ENCODE data around the gene AMPD2.
A peak's percentile ranks its signal among the peaks of the same experiment; 100 is the strongest.

Gene AMPD2

DNA sequence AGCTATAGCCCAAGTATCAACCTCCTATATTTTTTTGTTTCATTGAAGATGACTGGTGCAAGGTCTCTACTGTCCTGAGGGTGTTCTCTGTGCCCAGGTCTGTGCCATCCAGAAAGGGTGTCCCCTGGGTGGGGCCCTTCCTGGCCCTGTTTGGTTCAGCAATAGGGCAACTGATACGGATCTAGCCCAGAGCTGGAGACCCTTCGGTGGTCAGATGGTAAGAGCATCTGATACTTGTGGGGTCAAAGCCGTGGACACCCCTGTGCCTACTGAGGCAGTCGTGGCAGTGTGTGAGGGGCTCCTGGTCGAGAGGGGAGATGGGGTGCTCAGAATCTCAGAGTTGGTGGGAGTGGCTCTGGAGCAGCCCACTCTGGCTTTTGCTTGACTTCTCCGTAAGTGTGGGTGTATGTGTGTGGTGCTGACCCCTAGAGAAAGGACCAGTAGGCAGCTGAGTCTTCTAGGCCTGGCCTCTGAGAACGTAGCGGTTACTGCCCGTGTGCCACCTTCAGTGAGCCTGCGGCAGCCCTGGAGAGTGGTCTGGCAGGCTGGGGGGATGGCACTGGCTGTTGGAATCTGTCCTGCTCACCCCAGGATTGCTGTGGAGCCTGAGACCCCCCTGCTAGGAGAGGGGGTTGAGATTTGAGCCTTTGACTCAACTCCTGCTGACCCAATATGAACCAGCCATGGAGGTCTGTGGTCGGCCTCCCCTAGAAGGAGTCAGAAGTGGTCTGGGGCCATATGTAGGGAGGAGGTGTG lies 2.7 kb downstream of the AMPD2 start:
- H3K9ac ChIP-seq (ENCODE audit: low read length in 5 of 5) = peak overlapping the region in 1 of 5 donors; percentile 38
- no peak overlapping the region for H3K27ac ChIP-seq (ENCODE audit: low read depth, low read length)
- peak overlapping the region in 3 of 5 donors; percentile 67 to 81 (median 81) for H3K4me3 ChIP-seq (ENCODE audit: low read depth in 1 of 5, low read length in 5 of 5)
- H3K36me3 ChIP-seq (ENCODE audit: control insufficient read depth in 5 of 5, insufficient read depth in 5 of 5, low read length in 5 of 5) = peaks cover 0 to 16% (median 9%) of the 10 kb centered on the region in 5 donors
- H3K9me3 ChIP-seq (ENCODE audit: control insufficient read depth in 5 of 5, low read length in 5 of 5) = no peaks in the 10 kb centered on the region
- H3K27me3 ChIP-seq (ENCODE audit: control insufficient read depth in 5 of 5, insufficient read depth in 4 of 5, low read length in 5 of 5) = no peaks in the 10 kb centered on the region
- peaks cover 0 to 72% (median 69%) of the 10 kb centered on the region in 5 donors for H3K4me1 ChIP-seq (ENCODE audit: control insufficient read depth in 5 of 5, insufficient read depth in 5 of 5, low read length in 5 of 5)

DNA sequence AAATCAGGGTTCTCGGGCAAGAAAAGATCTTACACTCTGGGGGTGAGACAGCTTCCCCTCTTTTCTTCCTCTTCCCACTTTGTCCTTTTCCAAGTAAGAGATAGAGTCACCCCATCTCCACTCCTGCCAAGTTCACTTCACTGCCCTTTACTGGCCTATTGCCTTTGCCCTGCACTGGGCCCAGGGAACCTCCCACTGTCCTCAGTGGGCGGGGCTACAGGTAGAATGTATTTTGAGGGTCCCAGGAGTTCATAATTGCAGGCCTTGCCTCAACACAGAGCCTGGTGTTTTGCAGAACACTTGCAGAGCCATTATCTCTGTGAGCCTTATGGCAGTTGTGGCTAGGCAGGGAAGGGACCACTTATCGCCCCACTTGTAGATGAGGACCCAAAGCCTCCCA lies 3.3 kb downstream of the AMPD2 start:
- Histone ChIP-seq H3K27ac (ENCODE audit: low read depth, low read length) (no peak overlapping the region), H3K4me1 (ENCODE audit: control insufficient read depth in 5 of 5, insufficient read depth in 5 of 5, low read length in 5 of 5) (peaks cover 0 to 72% (median 66%) of the 10 kb centered on the region in 5 donors), H3K9ac (ENCODE audit: low read length in 5 of 5) (peak overlapping the region in 2 of 5 donors; percentile 9 to 20), H3K36me3 (ENCODE audit: control insufficient read depth in 5 of 5, insufficient read depth in 5 of 5, low read length in 5 of 5) (peaks cover 0 to 22% (median 15%) of the 10 kb centered on the region in 5 donors), H3K9me3 (ENCODE audit: control insufficient read depth in 5 of 5, low read length in 5 of 5) (no peaks in the 10 kb centered on the region), H3K4me3 (ENCODE audit: low read depth in 1 of 5, low read length in 5 of 5) (no peak overlapping the region), H3K27me3 (ENCODE audit: control insufficient read depth in 5 of 5, insufficient read depth in 4 of 5, low read length in 5 of 5) (no peaks in the 10 kb centered on the region)

DNA sequence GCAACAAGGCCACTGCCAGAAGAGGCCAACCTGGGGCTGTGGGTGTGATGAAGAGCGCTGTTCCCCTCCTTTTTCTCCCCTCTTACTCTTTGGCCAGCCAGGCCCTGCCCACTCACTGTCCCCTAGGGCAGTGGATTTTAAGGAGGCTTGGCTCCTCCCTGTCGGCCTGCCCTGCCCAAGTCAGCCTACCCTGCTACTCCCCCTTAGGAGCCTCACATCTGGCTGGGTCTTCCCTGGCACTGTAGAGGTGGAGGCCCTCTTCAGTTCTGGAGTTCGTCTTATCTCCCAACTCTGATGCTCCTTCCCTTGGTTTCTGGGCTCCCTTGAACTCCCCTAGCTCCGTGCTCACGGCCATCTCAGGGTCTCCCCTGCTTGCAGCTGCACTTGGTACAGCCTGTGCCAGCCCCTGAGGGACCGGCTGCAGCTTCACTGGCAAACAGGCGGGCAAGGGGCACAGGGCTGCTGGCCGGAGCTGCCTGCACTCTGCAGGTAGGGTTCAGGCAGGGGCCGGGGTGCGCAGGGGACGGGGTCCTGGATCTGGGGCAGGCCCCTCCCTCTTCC lies 4.0 kb downstream of the AMPD2 start:
- Histone ChIP-seq H3K4me3 (ENCODE audit: low read depth in 1 of 5, low read length in 5 of 5) (peak overlapping the region; percentile 38 to 71 (median 61)), H3K27ac (ENCODE audit: low read depth, low read length) (no peak overlapping the region), H3K36me3 (ENCODE audit: control insufficient read depth in 5 of 5, insufficient read depth in 5 of 5, low read length in 5 of 5) (peaks cover 0 to 30% (median 23%) of the 10 kb centered on the region in 5 donors), H3K4me1 (ENCODE audit: control insufficient read depth in 5 of 5, insufficient read depth in 5 of 5, low read length in 5 of 5) (peaks cover 0 to 72% (median 66%) of the 10 kb centered on the region in 5 donors), H3K27me3 (ENCODE audit: control insufficient read depth in 5 of 5, insufficient read depth in 4 of 5, low read length in 5 of 5) (no peaks in the 10 kb centered on the region), H3K9ac (ENCODE audit: low read length in 5 of 5) (peak overlapping the region in 1 of 5 donors; percentile 62), H3K9me3 (ENCODE audit: control insufficient read depth in 5 of 5, low read length in 5 of 5) (no peaks in the 10 kb centered on the region)

DNA sequence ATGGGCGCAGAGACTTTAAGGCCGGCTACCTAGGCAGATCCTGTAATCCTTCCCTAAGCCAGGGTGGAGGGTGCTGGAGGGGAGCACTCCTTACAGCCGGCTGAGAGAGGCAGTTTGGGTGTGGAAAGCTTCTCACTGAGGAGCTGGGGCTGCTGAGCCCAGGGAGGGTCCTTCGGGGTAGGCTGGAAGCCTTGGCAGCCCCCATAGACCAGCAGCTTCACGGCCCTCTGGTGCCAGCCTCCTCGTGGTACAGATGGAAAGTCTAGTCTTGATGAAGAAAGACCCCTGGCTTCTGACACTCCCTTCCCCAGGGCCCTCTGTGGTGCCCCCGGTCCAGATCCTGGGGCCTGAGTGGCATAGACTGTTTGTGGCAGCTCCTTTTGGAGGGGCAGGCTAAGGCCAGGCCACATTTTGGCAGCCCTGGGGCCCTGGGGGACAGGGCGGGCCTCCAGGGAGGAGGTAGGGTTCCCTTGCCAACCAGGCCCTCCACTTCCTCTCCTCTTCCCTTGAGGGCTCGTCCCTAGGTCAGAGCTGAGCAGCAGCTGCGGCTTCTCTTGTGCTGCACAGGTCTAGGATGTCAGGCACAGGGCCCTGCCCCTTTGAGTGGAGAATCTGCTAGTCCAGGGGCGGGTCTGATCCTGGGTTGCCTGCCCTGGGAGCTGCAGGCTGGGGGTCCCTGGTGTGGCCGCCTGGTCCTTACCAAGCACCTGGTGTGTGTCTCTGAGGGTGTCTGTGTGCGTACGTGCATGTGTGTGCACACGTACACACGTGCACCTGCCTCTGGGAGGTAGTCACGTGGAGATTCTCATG lies 4.8 kb downstream of the AMPD2 start:
- peak overlapping the region in 3 of 5 donors; percentile 6 to 62 (median 41) for H3K9ac ChIP-seq (ENCODE audit: low read length in 5 of 5)
- peak overlapping the region; percentile 38 to 63 (median 58) for H3K4me3 ChIP-seq (ENCODE audit: low read depth in 1 of 5, low read length in 5 of 5)
- H3K27ac ChIP-seq (ENCODE audit: low read depth, low read length) = no peak overlapping the region

DNA sequence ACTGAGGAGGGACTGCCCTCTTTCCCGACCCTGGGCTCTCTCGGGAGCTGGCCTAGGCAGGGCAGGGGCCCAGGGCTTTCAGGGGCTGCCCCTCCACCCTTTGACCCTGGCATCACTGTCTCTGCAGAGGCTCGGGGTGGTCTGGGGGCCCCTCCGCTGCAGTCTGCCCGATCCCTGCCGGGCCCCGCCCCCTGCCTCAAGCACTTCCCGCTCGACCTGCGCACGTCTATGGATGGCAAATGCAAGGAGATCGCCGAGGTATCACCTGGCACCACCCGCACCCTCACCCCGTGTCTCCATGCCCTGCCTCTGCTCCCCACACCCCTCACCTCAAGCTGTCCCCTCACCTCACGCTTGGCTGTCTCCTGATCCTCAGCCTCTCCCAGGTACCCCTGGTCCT lies 5.5 kb downstream of the AMPD2 start:
- peaks cover 0 to 44% (median 36%) of the 10 kb centered on the region in 5 donors for H3K36me3 ChIP-seq (ENCODE audit: control insufficient read depth in 5 of 5, insufficient read depth in 5 of 5, low read length in 5 of 5)
- no peaks in the 10 kb centered on the region for H3K27me3 ChIP-seq (ENCODE audit: control insufficient read depth in 5 of 5, insufficient read depth in 4 of 5, low read length in 5 of 5)
- H3K27ac ChIP-seq (ENCODE audit: low read depth, low read length) = no peak overlapping the region
- peaks cover 0 to 59% (median 54%) of the 10 kb centered on the region in 5 donors for H3K4me1 ChIP-seq (ENCODE audit: control insufficient read depth in 5 of 5, insufficient read depth in 5 of 5, low read length in 5 of 5)
- H3K4me3 ChIP-seq (ENCODE audit: low read depth in 1 of 5, low read length in 5 of 5) = no peak overlapping the region
- peak overlapping the region in 1 of 5 donors; percentile 23 for H3K9ac ChIP-seq (ENCODE audit: low read length in 5 of 5)
- no peaks in the 10 kb centered on the region for H3K9me3 ChIP-seq (ENCODE audit: control insufficient read depth in 5 of 5, low read length in 5 of 5)

More for the DNA sequence above, 4.8 kb downstream of the AMPD2 start:
- Histone ChIP-seq H3K27me3 (ENCODE audit: control insufficient read depth in 5 of 5, insufficient read depth in 4 of 5, low read length in 5 of 5) (no peaks in the 10 kb centered on the region), H3K4me1 (ENCODE audit: control insufficient read depth in 5 of 5, insufficient read depth in 5 of 5, low read length in 5 of 5) (peaks cover 0 to 67% (median 61%) of the 10 kb centered on the region in 5 donors), H3K36me3 (ENCODE audit: control insufficient read depth in 5 of 5, insufficient read depth in 5 of 5, low read length in 5 of 5) (peaks cover 0 to 37% (median 30%) of the 10 kb centered on the region in 5 donors), H3K9me3 (ENCODE audit: control insufficient read depth in 5 of 5, low read length in 5 of 5) (no peaks in the 10 kb centered on the region)

DNA sequence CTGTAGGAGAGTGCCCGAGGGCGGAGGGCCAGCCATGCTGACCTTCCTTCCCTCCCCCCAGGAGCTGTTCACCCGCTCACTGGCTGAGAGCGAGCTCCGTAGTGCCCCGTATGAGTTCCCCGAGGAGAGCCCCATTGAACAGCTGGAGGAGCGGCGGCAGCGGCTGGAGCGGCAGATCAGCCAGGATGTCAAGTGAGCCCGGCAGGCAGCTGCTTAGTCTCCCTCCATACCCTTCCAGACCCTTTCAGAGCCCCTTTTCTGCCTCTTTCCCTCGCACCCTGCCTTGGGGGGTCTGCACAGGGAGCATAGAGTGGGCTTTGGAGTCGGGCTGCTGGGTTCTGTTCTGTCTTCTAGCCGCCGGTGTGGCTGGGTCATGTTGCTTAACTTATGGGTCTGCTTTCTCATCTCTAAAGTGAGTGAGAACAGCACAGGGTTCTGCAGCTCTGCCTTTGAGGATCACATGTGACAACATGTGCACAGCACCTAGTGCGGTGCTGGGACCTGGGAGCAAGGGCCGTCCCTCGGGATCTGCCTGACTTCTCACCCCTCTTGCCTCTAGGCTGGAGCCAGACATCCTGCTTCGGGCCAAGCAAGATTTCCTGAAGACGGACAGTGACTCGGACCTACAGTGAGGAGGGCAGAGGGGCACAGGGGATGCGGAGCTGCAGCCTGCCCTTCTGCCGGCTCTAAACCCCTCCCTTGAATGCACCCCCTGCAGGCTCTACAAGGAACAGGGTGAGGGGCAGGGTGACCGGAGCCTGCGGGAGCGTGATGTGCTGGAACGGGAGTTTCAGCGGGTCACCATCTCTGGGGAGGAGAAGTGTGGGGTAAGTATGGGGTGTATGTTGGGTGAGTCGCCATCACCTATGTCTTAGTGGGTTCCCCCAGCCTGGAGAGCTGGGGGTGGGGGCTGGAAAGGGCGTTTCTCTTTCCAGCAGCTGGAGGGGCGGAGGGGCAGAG lies 6.2 kb downstream of the AMPD2 start:
- Histone ChIP-seq H3K9ac (ENCODE audit: low read length in 5 of 5) (peak overlapping the region in 2 of 5 donors; percentile 23), H3K36me3 (ENCODE audit: control insufficient read depth in 5 of 5, insufficient read depth in 5 of 5, low read length in 5 of 5) (peaks cover 0 to 48% (median 40%) of the 10 kb centered on the region in 5 donors), H3K27me3 (ENCODE audit: control insufficient read depth in 5 of 5, insufficient read depth in 4 of 5, low read length in 5 of 5) (no peaks in the 10 kb centered on the region), H3K4me1 (ENCODE audit: control insufficient read depth in 5 of 5, insufficient read depth in 5 of 5, low read length in 5 of 5) (peaks cover 0 to 53% (median 49%) of the 10 kb centered on the region in 5 donors), H3K4me3 (ENCODE audit: low read depth in 1 of 5, low read length in 5 of 5) (no peak overlapping the region), H3K27ac (ENCODE audit: low read depth, low read length) (no peak overlapping the region), H3K9me3 (ENCODE audit: control insufficient read depth in 5 of 5, low read length in 5 of 5) (no peaks in the 10 kb centered on the region)

DNA sequence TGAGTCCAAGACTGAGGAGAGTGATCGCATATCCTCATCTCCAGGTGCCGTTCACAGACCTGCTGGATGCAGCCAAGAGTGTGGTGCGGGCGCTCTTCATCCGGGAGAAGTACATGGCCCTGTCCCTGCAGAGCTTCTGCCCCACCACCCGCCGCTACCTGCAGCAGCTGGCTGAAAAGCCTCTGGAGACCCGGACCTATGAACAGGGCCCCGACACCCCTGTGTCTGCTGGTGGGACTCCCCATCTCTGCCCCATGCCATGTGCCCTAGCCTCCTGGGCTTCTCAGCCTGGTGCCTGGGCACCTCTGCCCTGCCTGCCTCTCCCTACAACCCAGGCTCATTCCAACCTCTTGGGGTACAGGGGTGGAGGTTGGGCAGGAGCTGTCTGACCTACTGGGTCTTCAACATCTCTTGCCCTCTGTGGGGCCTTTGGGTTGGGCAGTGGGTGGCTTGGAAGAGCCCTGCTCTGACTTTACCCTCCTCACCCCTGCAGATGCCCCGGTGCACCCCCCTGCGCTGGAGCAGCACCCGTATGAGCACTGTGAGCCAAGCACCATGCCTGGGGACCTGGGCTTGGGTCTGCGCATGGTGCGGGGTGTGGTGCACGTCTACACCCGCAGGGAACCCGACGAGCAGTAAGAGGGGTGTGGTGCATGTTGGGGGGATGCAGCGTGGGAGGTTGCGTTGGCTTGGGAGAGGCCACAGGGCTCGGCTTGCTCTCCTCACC lies 7.2 kb downstream of the AMPD2 start:
- H3K4me3 ChIP-seq (ENCODE audit: low read depth in 1 of 5, low read length in 5 of 5) = no peak overlapping the region
- H3K4me1 ChIP-seq (ENCODE audit: control insufficient read depth in 5 of 5, insufficient read depth in 5 of 5, low read length in 5 of 5) = peaks cover 0 to 44% (median 41%) of the 10 kb centered on the region in 5 donors
- H3K27ac ChIP-seq (ENCODE audit: low read depth, low read length) = no peak overlapping the region
- peaks cover 0 to 58% (median 49%) of the 10 kb centered on the region in 5 donors for H3K36me3 ChIP-seq (ENCODE audit: control insufficient read depth in 5 of 5, insufficient read depth in 5 of 5, low read length in 5 of 5)
- H3K9me3 ChIP-seq (ENCODE audit: control insufficient read depth in 5 of 5, low read length in 5 of 5) = no peaks in the 10 kb centered on the region
- no peaks in the 10 kb centered on the region for H3K27me3 ChIP-seq (ENCODE audit: control insufficient read depth in 5 of 5, insufficient read depth in 4 of 5, low read length in 5 of 5)
- H3K9ac ChIP-seq (ENCODE audit: low read length in 5 of 5) = no peak overlapping the region

DNA sequence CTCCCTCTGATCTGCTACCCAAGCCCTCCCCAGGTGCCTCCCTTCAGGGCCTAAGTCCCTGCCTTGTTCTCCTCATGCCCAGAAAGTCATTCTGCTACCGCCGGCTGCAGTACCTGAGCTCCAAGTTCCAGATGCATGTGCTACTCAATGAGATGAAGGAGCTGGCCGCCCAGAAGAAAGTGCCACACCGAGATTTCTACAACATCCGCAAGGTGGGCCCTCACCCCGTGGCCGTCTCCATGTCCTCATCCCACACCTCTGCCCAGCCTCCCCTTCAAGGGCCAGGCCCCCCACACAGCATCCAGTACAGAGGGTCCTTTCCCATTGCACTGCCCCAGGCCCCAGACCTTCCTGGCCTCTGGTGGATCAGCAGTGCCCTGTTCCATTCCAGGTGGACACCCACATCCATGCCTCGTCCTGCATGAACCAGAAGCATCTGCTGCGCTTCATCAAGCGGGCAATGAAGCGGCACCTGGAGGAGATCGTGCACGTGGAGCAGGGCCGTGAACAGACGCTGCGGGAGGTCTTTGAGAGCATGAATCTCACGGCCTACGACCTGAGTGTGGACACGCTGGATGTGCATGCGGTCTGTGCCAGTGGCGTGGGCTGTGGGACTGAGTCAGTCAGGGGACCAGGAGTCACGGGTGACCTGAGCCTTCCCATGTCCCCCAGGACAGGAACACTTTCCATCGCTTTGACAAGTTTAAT lies 8.2 kb downstream of the AMPD2 start:
- Histone ChIP-seq H3K4me1 (ENCODE audit: control insufficient read depth in 5 of 5, insufficient read depth in 5 of 5, low read length in 5 of 5) (peaks cover 0 to 34% (median 31%) of the 10 kb centered on the region in 5 donors), H3K9me3 (ENCODE audit: control insufficient read depth in 5 of 5, low read length in 5 of 5) (no peaks in the 10 kb centered on the region), H3K9ac (ENCODE audit: low read length in 5 of 5) (no peak overlapping the region), H3K27me3 (ENCODE audit: control insufficient read depth in 5 of 5, insufficient read depth in 4 of 5, low read length in 5 of 5) (no peaks in the 10 kb centered on the region), H3K27ac (ENCODE audit: low read depth, low read length) (no peak overlapping the region), H3K36me3 (ENCODE audit: control insufficient read depth in 5 of 5, insufficient read depth in 5 of 5, low read length in 5 of 5) (peaks cover 0 to 62% (median 50%) of the 10 kb centered on the region in 5 donors), H3K4me3 (ENCODE audit: low read depth in 1 of 5, low read length in 5 of 5) (no peak overlapping the region)

Data from subcutaneous abdominal adipose tissue (tissue), 5 donors.